ENCODE results near the gene PTMS. TPM values are rescaled to one million over a fixed set of nuclear protein-coding genes. Genes with fewer than 3 reads are reported as not detected.

Gene PTMS
- total RNA-seq, 6 experiments from 2014 or later = 113 to 484 (median 404) TPM

DNA sequence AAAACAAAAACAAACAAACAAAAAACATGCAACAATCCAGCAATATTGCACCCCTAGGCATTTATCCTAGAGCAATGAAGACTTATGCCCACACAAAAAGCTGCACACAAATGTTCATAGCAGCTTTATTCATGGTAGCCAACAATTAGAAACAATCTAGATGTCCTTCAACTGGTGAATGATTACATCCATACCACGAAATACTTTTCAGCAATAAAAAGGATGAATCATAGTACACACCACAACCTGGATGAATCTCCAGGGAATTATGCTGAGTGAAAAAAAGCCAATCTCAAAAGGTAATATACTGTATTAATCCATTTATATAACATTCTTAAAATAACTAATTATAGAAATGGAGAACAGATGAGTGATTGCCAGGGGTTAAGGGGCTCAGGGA, 41.0 kb downstream of the PTMS start:
- WGBS (ENCODE audit: insufficient coverage, low coverage, low lambda C conversion rate, missing lambda C conversion rate) = 67% methylated on average over 1 of the region's 1 CpG
- ATAC-seq (no peak), DNase-seq (no peak)
- no peaks in the 10 kb centered on the region for H3K27me3 ChIP-seq
- no peaks in the 10 kb centered on the region for H3K36me3 ChIP-seq
- H3K9me3 ChIP-seq = no peaks in the 10 kb centered on the region
- no peak overlapping the region for H3K4me3 ChIP-seq
- no peak overlapping the region for H3K27ac ChIP-seq
- no peaks in the 10 kb centered on the region for H3K4me1 ChIP-seq
- TF ChIP-seq, protein P1, sequence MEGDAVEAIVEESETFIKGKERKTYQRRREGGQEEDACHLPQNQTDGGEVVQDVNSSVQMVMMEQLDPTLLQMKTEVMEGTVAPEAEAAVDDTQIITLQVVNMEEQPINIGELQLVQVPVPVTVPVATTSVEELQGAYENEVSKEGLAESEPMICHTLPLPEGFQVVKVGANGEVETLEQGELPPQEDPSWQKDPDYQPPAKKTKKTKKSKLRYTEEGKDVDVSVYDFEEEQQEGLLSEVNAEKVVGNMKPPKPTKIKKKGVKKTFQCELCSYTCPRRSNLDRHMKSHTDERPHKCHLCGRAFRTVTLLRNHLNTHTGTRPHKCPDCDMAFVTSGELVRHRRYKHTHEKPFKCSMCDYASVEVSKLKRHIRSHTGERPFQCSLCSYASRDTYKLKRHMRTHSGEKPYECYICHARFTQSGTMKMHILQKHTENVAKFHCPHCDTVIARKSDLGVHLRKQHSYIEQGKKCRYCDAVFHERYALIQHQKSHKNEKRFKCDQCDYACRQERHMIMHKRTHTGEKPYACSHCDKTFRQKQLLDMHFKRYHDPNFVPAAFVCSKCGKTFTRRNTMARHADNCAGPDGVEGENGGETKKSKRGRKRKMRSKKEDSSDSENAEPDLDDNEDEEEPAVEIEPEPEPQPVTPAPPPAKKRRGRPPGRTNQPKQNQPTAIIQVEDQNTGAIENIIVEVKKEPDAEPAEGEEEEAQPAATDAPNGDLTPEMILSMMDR (IDR thresholded peaks at IDR 0.05) = no peak
- no peak for TF ChIP-seq POLR2A (IDR thresholded peaks at IDR 0.05)
- intact Hi-C loops (cut with DNase I) = no loop called here

DNA sequence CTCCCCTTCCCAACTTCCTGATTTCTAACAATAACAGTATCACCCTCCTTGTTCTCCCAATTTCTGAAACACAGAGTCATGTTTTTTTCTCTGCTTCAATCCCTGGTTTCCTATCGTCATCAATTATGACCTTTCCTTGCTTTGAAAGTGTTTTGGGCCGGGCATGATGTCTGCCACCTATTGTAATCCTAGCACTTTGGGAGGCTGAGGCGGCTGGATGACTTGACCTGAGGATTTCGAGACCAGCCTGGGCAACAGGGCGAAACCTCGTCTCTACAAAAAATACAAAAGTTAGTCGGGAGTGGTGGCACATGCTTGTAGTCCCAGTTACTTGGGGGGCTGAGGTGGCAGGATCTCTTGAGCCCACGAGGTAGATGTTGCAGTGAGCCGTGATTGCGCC, 42.9 kb downstream of the PTMS start:
- H3K4me1 ChIP-seq = no peaks in the 10 kb centered on the region
- no peak for TF ChIP-seq POLR2A (IDR thresholded peaks at IDR 0.05)
- TF ChIP-seq, protein P1 (IDR thresholded peaks at IDR 0.05) = no peak
- H3K4me3 ChIP-seq = no peak overlapping the region
- no peaks in the 10 kb centered on the region for H3K36me3 ChIP-seq
- no peaks in the 10 kb centered on the region for H3K9me3 ChIP-seq
- H3K27ac ChIP-seq = no peak overlapping the region
- intact Hi-C loops (cut with DNase I) = no loop called here
- no peak for DNase-seq
- no peaks in the 10 kb centered on the region for H3K27me3 ChIP-seq
- no peak for ATAC-seq
- 65% methylated on average over 6 of the region's 10 CpGs for WGBS (ENCODE audit: insufficient coverage, low coverage, low lambda C conversion rate, missing lambda C conversion rate)

DNA sequence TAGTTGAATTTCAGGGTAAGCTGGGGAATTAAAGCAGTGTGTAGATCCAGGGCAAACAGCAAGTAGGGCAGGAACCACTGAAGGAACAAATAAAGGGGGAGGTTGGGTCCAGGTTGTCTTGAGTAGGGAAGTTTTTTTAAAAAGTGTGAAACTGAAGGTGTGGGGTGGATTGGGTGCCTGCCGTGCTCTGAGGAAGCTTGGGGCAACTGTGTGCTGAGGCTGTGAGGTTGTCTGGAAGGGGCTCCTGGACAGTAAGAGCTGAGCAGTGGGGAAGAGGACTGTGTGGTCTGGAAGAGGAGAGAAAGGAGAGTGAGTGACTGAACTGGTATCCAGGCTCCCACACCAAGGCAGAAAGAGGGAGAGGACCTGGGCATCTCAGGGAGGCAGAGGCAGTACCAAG, 44.6 kb downstream of the PTMS start:
- H3K9me3 ChIP-seq = no peaks in the 10 kb centered on the region
- no peak for DNase-seq
- intact Hi-C loops (cut with DNase I) = no loop called here
- no peaks in the 10 kb centered on the region for H3K27me3 ChIP-seq
- no peak overlapping the region for H3K27ac ChIP-seq
- 75% methylated on average over 1 of the region's 1 CpG for WGBS (ENCODE audit: insufficient coverage, low coverage, low lambda C conversion rate, missing lambda C conversion rate)
- H3K36me3 ChIP-seq = no peaks in the 10 kb centered on the region
- ATAC-seq = peak in 1 of 4 donors; percentile 12
- no peak overlapping the region for H3K4me3 ChIP-seq
- H3K4me1 ChIP-seq = no peaks in the 10 kb centered on the region
- TF ChIP-seq, protein P1 (IDR thresholded peaks at IDR 0.05) = no peak
- no peak for TF ChIP-seq POLR2A (IDR thresholded peaks at IDR 0.05)

DNA sequence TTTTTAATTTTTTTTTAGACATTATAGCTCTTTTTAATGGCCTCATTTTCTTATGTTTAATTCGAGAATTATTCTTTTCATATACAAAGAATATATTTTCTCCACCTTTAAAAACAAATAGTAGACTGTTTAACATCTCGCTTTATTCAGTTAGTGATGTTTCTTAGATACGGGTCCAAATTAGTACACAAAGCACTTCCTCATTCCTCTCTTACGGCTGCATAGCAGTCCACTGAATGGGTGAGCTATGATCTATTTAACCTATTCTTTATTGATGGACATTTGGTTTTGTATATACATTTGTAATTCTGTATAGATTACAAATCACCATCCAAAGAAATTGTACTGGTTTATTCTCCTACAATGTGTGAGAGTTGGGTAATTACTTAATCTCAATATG, 47.2 kb downstream of the PTMS start:
- Histone ChIP-seq H3K27ac (no peak overlapping the region), H3K27me3 (no peaks in the 10 kb centered on the region), H3K4me3 (no peak overlapping the region), H3K36me3 (no peaks in the 10 kb centered on the region), H3K9me3 (no peaks in the 10 kb centered on the region), H3K4me1 (no peaks in the 10 kb centered on the region)
- intact Hi-C loops (cut with DNase I) = no loop called here
- no peak for DNase-seq
- no peak for ATAC-seq
- 69% methylated on average over 4 of the region's 4 CpGs for WGBS (ENCODE audit: insufficient coverage, low coverage, low lambda C conversion rate, missing lambda C conversion rate)
- TF ChIP-seq POLR2A (IDR thresholded peaks at IDR 0.05) = no peak
- TF ChIP-seq, protein P1 (IDR thresholded peaks at IDR 0.05) = no peak

DNA sequence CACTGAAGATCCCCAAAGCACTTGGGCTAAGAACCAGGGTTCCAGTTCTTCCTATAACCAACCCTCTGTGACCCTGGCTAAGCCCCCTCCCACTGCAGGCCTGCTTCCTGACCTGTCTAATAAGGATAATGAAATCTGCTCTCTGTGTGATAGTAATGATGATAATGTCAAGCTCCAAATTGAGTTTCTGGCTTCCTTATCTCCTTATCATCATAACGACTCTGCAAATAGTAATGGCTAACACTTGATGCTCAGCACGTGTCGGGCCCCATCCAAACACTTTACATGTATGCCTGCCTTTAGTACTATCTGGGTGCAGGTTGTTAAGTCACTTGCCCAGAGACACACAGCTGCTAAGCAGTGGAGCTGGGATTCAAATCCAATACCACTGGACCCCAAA, 50.4 kb downstream of the PTMS start:
- Histone ChIP-seq H3K36me3 (no peaks in the 10 kb centered on the region), H3K27me3 (no peaks in the 10 kb centered on the region), H3K27ac (no peak overlapping the region), H3K4me1 (no peaks in the 10 kb centered on the region), H3K4me3 (no peak overlapping the region), H3K9me3 (no peaks in the 10 kb centered on the region)
- ATAC-seq (no peak), DNase-seq (no peak)
- TF ChIP-seq POLR2A (IDR thresholded peaks at IDR 0.05) = no peak
- TF ChIP-seq, protein P1 (IDR thresholded peaks at IDR 0.05) = no peak
- 64% methylated on average over 3 of the region's 3 CpGs for WGBS (ENCODE audit: insufficient coverage, low coverage, low lambda C conversion rate, missing lambda C conversion rate)
- intact Hi-C loops (cut with DNase I) = no loop called here
